GM21529 (cell line): ENCODE data around the gene HOMER1.

Experiments
- ATAC-seq: cut with Tn5 transposase; IDR thresholded peaks from one replicate; pipeline ENCODE4 v1.9.1; 2021; ENCODE audit not compliant: unreplicated experiment

The HOMER1 gene, protein sequence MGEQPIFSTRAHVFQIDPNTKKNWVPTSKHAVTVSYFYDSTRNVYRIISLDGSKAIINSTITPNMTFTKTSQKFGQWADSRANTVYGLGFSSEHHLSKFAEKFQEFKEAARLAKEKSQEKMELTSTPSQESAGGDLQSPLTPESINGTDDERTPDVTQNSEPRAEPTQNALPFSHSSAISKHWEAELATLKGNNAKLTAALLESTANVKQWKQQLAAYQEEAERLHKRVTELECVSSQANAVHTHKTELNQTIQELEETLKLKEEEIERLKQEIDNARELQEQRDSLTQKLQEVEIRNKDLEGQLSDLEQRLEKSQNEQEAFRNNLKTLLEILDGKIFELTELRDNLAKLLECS

DNA sequence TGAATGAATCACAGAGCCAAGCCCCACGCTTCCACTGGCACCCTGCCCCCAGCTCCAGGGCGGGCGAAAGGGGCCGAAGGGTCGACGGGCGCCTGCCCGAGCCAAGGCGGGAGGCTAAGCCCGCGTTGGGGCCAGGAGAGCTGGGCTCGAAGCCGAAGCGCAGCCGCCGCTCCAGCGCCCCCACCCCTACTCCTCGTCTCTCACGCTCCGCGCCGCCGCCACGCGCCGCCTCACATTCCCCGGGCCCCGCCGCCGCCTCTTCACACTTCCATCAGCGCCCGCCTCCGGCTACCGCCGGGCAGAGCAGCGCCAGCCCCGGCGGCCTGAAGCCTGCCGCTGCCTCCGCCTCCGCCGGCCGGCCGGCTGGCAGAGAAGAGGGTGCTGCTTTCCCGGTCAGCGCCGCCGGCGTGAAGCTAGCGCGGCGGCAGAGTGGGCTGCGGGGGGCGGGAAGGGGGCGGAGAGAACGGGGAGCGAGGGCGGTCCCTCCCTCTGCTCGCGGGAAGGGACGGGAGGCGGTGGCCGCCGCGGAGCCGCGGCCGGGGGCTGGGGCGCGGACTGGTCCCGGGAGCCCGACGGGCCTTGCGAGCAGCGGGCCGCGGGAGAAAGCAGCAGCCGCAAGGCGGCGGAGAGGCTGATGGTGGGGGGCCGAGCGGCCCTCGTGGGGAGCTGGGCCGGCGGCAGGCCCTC, at the start of gene HOMER1:
TSS of gene HOMER1 (minus strand) at position 431 of the 687 bp plus-strand sequence. CDS start 1,360 bp downstream, outside the sequence.
- peak; percentile 58 for ATAC-seq

DNA sequence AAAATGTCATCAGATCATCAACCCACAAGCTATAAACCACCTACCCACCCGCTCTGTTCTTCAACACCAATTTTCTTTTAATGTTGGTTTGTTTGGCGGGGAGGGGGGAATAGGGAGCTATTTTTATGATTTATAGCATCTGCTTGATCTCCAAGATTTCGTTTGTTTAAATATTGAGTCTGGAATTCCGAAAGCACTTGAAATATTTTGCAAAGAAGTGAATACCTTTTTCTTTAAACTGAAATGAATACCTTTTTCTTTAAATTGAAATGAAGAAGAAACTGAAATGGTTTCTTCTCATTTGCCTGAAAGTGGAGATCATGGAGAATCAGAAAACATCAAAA, 49.3 kb upstream of the HOMER1 start:
- ATAC-seq, result no peak

DNA sequence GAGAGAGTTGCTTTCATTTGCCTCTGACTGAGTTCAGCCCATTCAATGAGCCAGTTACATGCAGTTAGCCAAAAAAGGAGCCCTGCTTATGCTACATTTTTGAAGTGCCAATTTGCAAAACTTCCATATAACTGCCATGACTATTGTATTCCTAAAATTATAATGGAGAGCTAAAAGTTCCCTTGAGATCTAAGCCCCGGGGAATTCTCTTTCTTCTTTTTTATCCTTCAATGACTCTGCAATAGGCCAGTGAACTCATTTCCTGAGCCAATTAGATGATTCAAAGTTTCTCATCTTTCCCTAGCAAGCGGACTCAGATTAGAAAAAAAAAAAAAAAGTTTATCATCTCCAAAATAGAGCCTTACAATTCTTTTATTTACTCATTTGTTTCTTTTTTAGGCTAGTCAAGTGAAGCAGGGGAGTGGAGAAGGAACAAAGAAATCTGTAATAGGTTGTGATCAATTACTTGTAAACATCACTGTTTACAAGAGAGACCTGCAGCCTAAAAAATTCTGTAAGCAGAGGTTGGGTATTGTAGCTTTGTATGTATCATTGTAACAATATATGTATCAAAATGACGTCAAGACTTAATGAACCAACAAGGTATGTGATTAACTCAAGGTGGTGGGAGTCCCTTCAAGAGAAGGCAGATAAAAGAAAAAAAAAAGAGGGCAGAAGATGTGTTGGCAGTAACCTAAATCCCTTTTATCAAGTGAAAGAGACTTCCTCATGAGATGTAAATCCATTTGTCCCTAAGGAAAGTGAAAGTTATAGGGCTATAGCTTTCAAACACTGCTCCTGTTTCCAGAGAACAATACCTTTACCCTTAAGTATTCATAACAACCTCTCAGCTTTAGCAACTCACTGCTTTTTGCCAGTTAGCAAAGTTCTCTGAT, 48.7 kb upstream of the HOMER1 start:
- ATAC-seq, result no peak

DNA sequence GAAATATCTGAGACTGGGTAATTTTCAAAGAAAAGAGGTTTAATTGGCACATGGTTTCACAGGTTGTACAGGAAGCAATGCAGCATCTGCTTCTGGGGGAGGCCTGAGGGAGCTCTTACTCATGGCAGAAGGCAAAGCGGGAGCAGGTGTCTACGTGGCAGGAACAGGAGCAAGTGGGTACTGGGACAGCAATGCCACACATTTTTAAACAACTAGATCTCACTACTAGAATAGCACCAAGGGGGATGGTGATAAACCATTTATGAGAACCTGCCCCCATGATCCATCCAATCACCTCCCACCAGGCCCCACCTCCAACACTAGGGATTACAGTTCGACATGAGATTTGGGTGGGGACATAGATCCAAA, 47.6 kb upstream of the HOMER1 start:
- peak; percentile 41 for ATAC-seq

DNA sequence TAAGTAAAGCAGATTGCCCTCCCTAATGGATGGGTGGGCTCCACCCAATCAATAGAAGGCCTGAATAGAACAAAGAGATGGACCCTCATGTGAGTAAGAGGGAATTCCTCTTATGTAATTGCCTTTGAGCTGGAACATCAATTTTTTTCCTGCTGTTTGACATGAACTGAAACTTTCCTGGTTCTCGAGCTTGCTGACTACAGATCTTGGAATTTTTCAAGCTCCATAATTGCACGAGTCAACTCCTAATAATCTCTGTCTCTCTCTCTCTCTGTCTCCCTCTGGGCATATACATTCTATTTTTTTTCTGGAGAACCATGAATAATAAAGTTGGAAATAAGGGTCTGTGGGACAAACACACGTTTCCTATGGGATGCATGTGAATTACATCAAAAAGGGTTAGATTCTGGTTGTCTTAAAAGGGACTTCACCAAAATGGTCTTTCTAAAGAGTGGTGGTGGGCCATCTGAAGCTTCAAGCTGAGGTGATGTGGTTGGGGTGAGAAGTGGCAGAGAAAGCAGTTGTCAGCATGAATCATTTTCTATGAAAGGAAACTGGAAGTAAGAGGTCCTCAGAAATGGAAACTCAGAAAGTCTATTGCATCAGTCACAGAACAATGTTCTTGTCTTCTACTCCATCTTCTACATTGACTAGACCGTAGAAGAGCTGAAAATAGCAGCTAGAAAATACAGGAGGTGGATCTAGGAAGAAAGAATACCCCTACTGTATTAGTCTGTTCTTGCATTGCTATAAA, 47.0 kb upstream of the HOMER1 start:
- peak; percentile 81 for ATAC-seq

DNA sequence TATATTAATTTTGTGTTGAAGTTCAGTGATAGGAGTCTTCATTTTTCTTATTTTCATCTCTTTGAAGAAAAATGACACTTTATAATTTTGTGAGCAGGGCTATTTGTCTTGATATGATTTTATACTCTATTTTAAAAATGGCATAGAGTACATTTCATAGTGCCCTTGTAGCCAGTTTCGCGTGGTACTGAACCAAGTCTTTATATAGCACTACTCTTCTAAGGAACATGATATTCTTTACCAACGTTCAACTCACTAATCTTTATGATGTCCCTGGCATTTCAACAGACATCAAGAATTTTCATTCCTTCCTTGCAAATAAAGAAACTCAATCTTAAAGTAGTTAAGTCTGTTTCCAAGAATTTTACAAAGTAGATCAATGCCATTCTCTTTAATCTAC, 41.5 kb upstream of the HOMER1 start:
- ATAC-seq, result no peak

DNA sequence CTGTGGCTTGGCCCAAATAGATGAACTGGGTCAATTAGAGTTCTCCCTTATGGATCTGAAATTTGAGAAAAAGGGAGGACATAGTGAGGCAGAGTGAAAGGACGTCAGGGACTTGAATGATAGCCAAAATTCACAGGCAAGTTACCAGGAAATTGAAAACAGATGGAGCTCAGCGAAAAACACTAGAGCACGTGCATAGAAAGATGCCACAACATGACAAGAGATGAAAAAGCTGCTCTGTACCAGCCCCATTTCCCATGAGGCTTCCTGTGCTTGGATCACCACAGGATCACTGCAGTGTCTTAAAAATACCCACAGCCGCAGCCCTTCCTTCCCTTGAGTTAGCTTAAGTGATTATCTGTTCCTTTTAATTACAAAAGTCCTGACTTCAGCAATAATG, 39.0 kb upstream of the HOMER1 start:
- no peak for ATAC-seq

DNA sequence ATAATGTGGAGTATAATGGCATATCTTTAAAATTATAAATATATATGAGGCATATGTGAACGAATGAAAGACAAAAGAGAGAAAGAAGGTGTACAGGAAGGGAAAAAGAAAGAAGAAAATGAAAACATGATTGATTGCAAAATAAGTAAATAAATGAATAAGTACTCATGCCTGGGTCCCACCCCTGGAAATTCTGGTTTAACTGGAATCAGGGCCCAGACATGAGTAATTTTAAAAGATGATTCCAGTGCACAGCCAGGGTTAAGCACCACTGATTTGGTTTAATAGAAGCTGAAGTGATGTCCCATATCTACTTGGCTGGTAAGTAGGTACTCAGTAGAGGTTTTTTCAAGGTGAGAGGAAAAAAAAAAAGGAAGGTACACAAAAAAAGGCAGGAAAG, 34.0 kb upstream of the HOMER1 start:
- ATAC-seq, result no peak

DNA sequence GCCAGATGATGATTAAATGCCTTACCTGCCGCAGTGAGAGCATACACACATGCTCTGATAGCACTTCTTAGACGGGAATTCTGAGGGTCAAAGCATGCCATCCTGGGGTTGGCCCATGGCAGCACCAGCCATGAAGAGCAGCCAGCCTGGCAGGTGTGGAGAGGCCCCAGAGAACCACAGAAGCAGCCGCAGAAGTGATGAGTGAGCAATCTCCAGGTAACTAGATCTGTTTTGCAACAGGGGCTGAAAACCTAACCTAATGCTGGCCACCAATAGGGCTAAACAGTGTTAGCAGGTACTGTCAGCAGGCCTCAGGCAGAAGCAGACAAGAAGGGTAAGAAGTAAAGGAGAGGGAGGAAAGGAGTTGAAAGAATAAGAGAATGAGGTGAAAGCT, 33.5 kb upstream of the HOMER1 start:
- no peak for ATAC-seq

DNA sequence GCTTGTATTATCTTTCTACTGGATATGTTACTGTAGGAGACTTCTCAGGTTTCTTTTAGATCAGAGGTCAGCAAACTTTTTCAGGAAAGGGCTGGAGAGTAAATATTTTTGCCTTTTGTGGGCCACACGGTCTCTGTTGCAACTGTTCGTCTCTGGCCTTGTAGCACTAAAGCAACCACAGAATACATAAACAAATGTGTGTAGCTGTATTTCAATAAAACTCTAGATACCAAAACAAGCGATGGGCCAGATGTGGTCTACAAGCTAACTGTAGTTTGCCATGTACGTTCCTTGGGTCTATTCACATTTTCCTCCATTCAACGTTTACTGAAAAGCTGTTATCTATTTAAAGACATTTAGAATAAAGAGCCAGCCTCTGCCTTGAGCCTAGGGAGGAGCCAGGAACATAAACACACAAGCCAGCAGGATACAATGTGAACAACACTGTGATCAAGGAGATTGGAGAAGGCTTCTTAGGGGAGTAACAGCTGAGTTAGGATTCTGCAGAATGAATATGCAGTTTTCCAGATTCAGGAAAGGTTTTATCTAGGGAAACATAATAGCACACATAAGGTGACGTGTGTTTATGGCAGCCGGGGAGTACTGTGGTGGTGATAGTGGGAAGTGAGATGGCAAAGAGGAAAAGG, 33.0 kb upstream of the HOMER1 start:
- ATAC-seq, result no peak

DNA sequence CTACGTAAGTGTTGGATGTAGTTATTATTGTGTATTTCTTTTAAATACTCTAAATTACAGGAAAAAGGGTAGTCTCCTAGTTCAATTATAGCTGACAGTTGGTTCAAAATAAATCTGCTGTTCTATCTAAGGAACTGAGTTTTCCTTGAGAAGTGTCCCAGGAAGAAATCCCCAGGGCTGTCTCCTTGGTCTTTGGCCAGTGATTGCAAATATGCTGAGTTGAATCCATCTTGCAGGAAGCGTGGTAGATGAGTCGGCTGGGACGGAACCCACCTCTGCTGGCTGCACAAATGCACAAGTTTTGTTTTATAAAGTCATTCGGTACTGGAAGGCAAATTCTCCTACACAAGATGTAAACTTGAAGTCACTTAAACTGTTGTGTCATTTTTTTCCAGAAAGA, 30.2 kb upstream of the HOMER1 start:
- ATAC-seq, result no peak

DNA sequence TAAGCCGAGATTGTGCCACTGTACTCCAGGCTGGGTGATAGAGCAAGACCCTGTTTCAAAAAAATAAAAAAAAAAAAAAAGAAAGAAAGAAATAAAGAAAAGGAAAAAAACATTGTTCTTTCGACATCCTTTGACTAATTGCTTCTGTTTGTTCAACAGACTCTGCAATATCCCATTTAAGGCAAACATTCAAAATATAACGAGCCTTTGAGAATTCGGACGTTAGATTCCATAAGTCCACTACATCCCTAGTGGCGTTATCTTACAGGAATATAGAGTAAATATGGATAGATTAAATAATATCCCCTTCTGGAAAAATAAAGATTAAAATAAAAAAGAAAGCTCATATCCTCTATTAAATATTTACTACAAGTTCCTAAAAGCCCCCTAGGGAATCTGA, 27.0 kb upstream of the HOMER1 start:
- ATAC-seq, result no peak

DNA sequence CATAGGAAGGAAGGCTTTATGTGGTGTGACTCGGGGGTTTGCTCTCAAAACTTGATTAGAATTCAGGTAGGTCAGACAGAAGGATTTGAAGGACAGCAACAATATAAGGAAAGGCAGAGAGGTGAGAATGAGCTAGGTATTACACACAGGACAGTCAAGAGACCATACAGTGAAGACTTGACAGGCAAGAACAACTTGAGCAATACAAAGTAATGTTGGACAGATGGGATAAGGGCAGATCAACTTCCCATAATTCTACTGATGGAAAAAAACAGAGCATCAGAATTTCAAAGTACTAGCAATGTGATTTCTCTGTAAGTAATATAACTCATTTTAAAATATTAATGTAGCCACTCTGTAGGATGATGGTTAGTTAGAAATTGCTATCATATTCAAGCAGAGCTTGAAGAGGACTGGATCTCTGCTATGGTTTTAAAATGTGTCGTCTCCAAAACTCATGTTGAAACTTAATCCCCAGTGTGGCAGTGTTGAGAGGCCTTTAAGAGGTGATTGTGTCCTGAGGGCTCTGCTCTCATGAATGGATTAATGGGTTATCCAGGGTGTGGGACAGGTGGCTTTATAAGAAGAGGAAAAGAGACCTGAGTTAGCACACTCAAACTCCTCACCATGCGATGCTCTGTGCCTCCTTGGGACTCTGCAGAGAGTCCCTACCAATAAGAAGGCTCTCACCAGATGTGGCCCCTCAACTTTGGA, 22.4 kb upstream of the HOMER1 start:
- no peak for ATAC-seq

DNA sequence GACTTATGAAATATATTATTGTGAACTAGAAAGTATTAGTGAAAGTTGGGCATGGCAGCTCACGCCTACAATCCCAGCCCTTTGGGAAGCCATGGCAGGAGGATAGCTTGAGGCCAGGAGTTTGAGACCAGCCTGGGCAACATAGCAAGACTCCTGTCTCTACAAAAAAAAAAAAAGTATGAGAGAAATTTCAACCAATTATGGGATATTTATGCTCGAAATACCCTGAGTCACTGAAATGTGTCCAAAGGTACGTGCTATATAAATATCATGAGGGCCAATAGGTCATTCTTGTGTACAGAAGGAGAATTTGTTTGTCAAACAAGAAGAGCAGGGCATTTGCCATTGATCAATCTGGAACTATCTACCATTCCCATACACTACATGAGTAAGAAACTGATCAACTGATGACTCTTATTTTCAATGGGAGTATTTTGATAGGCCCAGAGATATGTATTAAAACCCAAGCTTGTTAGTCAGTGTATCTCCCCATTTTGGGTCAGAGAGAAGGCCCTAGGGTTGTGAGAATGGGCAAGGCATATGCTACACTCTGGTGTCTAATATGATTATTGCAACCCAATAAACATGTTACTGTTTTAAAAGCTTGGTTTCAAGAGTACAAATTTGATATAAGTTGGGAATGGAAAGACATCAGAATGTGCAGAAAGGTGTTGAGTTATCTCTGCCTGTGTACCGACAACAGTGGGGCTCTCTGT, 21.7 kb upstream of the HOMER1 start:
- no peak for ATAC-seq

DNA sequence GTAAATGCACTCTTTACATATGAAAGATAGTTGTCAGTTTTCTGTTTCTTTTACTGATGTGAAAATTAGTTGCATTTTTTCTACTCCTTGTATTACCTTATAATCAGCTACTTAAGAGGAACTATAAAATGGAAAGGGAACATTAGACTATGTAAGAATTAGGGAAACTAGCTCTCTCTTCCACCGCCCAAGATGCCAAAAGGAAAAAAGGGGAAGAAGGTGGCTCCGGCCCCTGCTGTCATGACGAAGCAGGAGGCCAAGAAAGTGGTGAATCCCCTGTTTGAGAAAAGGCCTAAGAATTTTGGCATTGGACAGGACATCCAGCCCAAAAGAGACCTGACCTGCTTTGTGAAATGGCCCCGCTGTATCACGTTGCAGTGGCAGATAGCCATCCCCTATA, 15.2 kb upstream of the HOMER1 start:
- no peak for ATAC-seq

DNA sequence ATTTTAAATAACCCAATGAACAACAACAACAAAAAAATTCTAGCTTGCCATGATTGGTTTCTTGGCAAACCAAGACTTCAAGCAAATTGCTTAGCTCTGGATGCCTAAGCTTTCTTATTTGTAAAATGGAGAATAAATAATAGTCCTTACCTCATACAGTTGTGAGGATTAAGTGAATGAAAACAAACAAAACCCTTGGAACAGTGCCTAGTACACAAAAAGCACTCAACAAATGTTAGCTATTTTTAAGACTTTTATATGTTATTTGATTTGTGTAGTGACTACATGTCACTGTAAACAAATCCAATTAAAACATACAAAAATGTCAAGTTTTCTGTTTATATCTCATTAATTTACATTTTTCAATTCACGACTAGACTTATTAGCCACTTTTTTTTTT, 13.5 kb upstream of the HOMER1 start:
- ATAC-seq, result no peak

DNA sequence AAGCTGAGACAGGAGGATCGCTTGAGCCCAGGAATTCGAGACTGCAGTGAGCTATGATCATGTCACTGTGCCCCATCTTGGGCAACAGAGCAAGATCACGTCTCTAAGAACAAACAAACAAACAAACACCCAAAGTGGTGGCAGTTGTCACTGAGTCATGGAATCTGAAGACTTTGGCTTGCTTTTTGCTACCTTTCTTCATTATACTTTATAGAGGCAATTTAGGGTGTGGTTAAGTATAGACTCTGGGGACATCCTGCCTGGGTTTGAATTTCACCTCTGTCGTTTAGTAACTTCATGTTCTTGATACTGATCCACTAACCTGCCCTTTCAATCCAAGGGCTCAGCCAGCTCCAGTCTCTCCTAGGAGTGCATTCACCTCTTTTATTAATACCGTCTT, 13.0 kb upstream of the HOMER1 start:
- ATAC-seq, result no peak

DNA sequence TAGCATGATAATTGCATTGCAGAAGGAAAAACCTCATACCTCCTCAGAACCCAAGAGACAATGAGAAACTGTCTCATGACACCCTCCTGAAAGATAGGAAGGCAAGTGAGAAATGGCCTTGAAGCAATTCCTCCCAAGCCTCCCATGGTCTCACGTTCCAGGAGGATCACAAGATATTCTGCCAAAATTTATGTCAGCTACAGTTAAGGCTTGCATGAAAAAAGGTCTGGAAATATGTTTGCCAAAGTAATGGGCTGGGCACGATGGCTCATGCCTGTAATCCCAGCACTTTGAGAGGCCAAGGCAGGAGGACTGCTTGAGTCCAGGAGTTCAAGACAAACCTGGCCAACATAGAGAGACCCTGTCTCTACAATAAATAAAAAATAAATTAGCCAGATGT, 12.6 kb upstream of the HOMER1 start:
- no peak for ATAC-seq

DNA sequence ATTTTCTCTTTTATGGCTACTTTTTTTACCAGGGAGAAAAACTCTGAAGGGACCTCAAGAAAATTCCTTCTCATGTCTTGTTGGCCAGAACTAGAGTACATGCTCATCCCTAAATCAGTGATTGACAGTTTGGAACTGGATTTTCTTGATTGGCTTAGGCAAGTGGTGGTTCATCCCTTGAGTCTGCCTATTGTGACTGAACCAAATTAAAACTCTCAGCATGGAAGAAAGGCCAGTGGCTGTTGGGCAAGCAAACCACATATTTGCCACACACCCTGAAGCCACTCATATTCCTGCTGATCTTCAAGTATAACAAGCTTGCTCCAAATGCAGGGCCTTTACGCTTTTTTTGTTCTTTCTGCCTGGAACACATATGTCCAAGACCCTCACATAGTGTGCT, 7.2 kb upstream of the HOMER1 start:
- ATAC-seq, result no peak
